GM12875 (cell line): ENCODE results near the gene FYCO1.

Experiments
- H3K4me3 ChIP-seq: one replicate; pipeline ENCODE4 v1.5.1; 2011; ENCODE audit warnings: low read depth, low read length, control low read depth
- CTCF ChIP-seq: IDR thresholded peaks from 2 replicates; pipeline ENCODE4 v1.5.1; 2011; ENCODE audit warnings: low read depth, mild to moderate bottlenecking, control low read depth, inconsistent platforms, low read length, moderate library complexity, borderline replicate concordance; ENCODE audit not compliant: insufficient read depth

Gene FYCO1

GRCh38 chr3:45887285-45887684 is 108.3 kb downstream of the FYCO1 start:
- no peak for TF ChIP-seq CTCF
- H3K4me3 ChIP-seq: no peak overlapping the region

GRCh38 chr3:45885979-45886705 is 109.5 kb downstream of the FYCO1 start, which contains the start of gene CCR9:
CCR9 (plus strand) TSS chr3:45886543; CDS start chr3:45894934, 8,391 bp downstream.
- no peak for TF ChIP-seq CTCF

GRCh38 chr3:45884368-45885201 is 111.0 kb downstream of the FYCO1 start:
- TF ChIP-seq CTCF: no peak
- no peak overlapping the region for H3K4me3 ChIP-seq

More at GRCh38 chr3:45885979-45886705, 109.5 kb downstream of the FYCO1 start, which contains the start of gene CCR9:
- H3K4me3 ChIP-seq: no peak within 1 kb of the TSS

GRCh38 chr3:45881078-45882022 is 114.3 kb downstream of the FYCO1 start:
- TF ChIP-seq CTCF: no peak
- no peak overlapping the region for H3K4me3 ChIP-seq

GRCh38 chr3:45880725-45881077 is 114.9 kb downstream of the FYCO1 start:
- no peak for TF ChIP-seq CTCF
- H3K4me3 ChIP-seq: no peak overlapping the region

- no peak overlapping the region for H3K4me3 ChIP-seq
- TF ChIP-seq CTCF: no peak
These were observed 117.5 kb downstream of the FYCO1 start for GRCh38 chr3:45878124-45878523.
